Heart left ventricle (tissue), 13 donors: ENCODE results near the gene ATP6V0A4.

Experiments
- POLR2A ChIP-seq, 2 donors: fragments of 450-650 bp; IDR thresholded peaks; one replicate each; pipeline ENCODE4 v1.6.1; 2017; ENCODE audit warnings: antibody characterized with exemption in 2 of 2, mild to moderate bottlenecking in 2 of 2, moderate library complexity in 2 of 2
- TF ChIP-seq, protein P1 (sequence below), 12 donors: fragments of 200-600 bp; sonication (generic) in 4 of 12; IDR thresholded peaks; one replicate each; pipeline versions ENCODE4 v1.5.0 to v1.8.0; 2018 to 2022; ENCODE audit warnings: antibody characterized with exemption in 12 of 12, mild to moderate bottlenecking in 5 of 12
- donor health status: ischemic (EF 13 %, LVEDD 7.1; RV severe dilation, severe dysfunction).
- donor health status: DM: no; HTN: yes; CAD: no.
- donor health status: DM: no; HTN: no; CAD: no.
- donor health status: ischemic (EF 25% LVEDD 6.9; RV normal size, moderate dysfunction).
- donor health status: ischemic (EF 25% LVEDD 5.7; RV mildly dilated, moderate dysfunction).
- donor health status: ischemic (EF 35%, LVEDD 5.7; RV mildly dilated, moderate dysfunction).
- donor health status: nonischemic (EF 11% LVEDD 7.7; RV severe dilation, severe dysfunction).
- donor health status: DM: yes; HTN: yes; CAD: no.
- donor health status: PGD.
- donor health status: ischemic (EF 29% LVEDD 5.4; RV normal size, mild dysfunction).
- donor health status: nonischemic (EF 23%, LVEDD 6.1; RV moderate dilation, normal function).

DNA sequence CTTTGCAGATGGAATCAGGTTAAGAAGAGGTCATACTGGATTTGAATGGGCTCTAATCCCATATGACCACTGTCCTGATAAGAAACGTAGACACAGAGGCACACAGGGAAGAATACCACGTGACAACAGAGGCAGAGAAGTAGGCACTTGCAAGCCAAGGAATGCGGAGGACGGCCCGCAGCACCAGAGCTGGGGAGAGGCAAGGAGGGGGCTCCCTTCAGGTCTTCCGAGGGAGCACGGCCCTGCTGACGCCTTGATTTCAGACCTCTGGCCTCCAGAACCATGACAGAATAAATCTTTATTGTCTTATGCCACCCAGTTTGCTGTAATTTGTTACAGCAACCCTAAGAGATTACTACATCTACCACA, 44.9 kb downstream of the ATP6V0A4 start:
- TF ChIP-seq, protein P1, sequence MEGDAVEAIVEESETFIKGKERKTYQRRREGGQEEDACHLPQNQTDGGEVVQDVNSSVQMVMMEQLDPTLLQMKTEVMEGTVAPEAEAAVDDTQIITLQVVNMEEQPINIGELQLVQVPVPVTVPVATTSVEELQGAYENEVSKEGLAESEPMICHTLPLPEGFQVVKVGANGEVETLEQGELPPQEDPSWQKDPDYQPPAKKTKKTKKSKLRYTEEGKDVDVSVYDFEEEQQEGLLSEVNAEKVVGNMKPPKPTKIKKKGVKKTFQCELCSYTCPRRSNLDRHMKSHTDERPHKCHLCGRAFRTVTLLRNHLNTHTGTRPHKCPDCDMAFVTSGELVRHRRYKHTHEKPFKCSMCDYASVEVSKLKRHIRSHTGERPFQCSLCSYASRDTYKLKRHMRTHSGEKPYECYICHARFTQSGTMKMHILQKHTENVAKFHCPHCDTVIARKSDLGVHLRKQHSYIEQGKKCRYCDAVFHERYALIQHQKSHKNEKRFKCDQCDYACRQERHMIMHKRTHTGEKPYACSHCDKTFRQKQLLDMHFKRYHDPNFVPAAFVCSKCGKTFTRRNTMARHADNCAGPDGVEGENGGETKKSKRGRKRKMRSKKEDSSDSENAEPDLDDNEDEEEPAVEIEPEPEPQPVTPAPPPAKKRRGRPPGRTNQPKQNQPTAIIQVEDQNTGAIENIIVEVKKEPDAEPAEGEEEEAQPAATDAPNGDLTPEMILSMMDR (IDR thresholded peaks at IDR 0.05), result no peak
- TF ChIP-seq POLR2A (IDR thresholded peaks at IDR 0.05), result no peak
